Nucleus accumbens (tissue), 56 donors: Measurements from ENCODE around the gene RAD23A.
"Not testable (repeated sequence)": the region's sequence is repeated elsewhere in the genome, so short reads cannot be mapped to it uniquely, and the experiment has no call there.

ENCODE experiments used
- DNase-seq, 56 donors: peaks; one replicate each; lab custom pipeline; 2025; lab: John Stamatoyannopoulos, UW

RAD23A gene

DNA sequence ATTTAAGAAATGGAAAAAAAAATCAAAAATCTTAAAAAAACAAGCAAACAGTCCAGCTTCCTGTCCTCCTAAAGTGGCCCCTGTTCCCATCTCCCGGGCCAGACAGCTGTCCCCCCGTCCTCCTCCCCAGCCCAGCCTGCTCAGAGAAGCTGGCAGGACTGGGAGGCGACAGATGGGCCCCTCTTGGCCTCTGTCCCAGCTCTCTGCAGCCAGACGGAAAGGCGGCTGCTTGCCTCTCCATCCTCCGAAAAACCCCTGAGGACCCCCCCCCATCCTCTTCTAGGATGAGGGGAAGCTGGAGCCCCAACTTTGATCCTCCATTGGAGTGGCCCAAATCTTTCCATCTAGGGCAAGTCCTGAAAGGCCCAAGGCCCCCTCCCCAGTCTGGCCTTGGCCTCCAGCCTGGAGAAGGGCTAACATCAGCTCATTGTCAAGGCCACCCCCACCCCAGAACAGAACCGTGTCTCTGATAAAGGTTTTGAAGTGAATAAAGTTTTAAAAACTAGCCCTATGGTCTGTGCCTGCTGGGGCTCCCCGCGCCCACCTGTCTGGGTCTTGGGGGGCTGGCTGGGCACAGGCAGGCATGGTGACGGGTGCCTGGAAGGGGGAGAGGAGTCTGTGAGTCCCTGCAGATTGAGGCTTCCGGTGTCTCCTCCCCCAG is 7.6 kb downstream of the RAD23A start:
- peak in 51 of 56 donors; percentile 2 to 75 (median 50) for DNase-seq

DNA sequence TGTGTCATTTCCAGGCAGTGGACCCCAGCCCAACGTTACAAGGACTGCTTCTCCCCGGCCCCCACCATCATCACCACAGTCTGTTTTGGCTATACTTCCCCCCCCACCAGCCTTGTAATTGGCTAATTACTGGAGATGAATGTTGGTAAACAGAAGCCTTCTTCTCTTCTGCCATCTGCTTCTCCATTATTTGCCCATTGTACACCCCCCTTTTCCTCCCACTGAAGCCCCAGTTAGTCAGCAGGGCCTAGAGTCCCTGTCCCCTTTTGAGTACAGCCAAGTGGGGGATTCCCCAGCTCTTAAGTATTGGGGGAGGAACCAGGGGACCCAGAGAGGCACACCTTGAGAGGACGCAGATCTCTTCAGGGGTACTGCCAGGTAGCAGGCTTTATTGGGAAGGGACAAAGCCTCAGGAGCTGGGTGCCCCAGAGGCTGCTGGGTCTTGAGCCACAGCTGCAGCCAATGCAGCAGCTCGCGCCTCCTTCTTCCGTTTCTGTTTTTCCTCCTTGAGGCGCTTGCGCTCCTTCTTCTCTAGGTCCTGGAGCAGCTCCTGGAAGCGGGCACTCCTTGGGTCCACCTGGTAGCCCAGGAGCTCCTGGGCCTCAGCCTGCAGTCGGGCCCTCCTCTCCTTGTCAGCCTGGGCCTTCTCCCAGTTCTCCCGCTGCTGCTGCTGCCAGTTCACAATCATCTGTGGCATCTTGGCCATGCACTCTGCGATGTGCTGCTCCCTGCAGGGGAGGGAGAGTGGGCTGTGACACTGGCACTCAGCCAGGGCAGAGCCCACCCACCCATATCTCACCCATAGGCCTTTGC is 8.3 kb downstream of the RAD23A start:
- no peak for DNase-seq

DNA sequence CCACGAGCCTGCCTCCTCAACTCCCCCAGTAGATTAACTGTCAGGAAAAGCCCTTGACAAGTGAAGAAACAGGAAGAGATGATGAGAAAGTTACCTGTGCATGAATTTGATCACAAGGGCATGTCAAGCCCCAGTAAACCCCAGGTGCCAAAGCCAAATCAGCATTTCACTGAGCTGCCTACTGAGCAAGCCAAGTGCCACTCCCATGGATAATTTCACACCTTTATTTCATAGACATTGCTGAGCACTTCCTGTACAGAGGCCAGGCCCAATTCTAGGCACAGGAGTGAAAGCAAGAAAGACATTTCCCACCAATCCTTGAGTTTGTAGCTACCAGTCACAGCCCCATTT is 8.9 kb downstream of the RAD23A start:
- no peak for DNase-seq

DNA sequence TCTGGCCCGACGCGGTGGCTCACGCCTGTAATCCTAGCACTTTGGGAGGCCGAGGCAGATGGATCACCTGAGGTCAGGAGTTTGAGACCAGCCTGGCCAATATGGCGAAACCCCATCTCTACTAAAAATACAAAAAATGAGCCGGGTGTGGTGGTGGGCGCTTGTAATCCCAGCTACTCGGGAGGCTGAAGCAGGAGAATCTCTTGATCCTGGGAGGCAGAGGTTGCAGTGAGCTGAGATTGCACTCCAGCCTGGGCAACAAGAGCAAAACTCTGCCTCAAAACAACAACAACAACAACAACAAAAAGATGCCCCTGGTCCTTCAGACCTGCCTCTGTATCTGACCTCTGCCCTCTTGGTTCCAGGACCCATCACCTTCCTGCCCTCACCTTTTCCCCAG is 9.9 kb downstream of the RAD23A start:
- DNase-seq, result not testable (repeated sequence)

- no peak for DNase-seq
Measured at GRCh38 chr19:12955996-12956395, 10.3 kb downstream of the RAD23A start.

DNA sequence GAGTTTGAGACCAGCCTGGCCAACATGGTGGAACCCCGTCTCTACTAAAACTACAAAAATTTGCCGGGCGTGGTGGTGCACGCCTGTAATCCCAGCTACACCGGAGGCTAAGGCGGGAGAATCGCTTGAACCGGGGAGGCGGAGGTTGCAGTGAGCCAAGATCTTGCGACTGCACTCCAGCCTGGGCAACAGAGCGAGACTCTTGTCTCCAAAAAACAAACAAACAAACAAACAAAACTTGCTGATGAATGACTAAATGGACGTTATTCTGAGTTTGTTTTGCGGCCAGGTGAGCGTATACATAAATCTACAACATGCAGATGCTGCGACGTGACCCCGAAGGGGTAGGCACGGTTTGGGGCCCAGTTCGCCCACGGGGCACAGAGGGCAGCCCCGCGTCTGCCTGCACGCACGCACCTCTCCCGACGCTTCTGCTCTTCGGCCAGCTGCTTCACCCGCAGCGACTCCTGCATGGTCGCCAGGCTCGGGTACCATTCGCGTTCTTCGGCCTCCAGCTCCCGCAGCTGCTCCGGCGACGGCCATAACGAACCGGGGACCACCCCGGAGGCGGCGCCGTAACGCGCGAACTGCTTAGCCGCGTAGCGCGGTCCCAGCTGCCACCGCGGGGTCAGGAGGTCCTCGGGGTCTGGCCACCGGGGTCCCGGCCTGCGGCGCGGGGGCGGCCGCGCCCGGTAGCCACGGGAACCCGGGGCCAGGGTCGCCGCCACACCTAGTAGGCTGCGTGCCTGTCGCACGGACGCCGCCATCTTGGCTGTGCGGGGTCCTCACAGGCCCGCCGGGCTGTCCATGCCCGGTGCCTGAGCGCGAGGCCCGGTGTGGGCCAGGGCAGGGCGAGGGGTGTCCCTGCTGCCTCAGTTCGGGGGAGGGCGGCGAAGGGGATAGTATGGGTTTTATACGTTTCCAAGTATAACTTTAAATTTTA is 11.1 kb downstream of the RAD23A start, which contains the start of gene GADD45GIP1:
GADD45GIP1 (minus strand) TSS at position 778 of the 943 bp plus-strand sequence; CDS start at position 767, 11 bp downstream.
- peak in 50 of 56 donors; percentile 7 to 78 (median 47) for DNase-seq

GRCh38 chr19:12957389-12957952 is 11.8 kb downstream of the RAD23A start:
- not testable (repeated sequence) for DNase-seq

DNA sequence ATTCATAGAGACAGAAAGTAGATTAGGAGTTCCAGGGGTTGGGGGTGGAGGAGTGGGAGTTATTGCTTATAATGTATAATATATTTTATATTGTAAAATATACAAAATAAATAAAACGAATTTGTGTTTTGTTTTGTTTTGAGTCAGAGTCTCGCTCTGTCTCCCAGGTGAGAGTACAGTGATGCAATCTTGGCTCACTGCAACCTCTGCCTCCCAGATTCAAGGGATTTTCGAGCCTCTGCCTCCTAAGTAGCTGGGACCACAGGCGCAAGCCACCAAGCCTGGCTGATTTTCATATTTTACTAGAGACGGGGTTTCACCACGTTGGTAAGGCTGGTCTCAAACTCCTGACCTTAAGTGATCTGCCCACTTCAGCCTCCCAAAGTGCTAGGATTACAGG is 13.8 kb downstream of the RAD23A start:
- no peak for DNase-seq

DNA sequence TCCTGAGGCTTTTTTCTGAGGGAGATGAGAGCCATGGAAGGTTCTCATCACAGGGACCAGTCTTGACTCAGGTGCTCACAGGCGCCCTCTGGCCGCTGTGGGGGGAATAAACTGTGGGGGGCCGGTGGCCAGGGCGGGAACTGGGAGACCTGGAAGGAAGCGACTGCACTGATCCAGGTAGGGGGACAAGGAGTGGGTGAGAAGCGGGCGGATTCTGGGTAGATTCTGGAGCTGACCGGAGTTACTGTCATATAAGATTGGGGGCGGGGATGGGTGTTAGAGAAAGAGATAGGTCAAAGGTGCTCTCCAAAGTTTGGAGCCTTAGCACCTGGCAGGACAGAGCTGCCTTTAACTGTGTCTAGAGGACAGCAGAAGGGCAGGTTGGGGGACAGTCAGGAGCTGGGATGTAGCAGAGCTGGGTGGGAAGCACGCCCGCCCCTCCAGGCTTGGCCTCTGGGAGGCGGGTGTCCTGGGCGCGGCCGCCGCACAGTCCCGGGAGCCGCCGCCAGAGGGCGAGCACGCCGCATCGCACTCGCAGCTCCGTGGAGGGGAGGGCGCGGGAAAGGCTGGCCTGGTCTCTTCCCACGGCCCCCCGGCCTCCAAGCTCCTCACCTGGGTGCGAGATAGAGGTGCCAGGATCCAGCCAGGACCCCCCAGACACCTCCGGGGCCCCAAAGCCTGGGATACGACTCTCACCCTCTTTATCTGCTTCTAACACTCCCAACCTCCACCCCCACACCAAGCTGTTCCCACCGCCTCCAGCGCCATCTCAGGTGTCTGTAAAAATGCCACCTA is 19.6 kb downstream of the RAD23A start:
- peak in 51 of 56 donors; percentile 29 to 85 (median 63) for DNase-seq

DNA sequence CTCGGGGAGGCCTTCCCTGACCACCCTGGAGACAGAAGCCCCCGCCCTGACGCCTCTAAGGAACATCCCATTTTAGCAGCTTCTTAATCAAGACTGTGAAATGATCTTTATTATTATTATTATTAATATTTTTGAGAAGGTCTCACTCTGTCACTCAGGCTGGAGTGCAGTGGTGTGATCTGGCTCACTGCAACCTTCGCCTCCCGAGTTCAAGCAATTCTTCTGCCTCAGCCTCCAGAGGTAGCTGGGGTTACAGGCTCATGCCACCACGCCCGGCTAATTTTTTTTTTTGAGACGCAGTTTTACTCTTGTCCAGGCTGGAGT is 20.1 kb downstream of the RAD23A start:
- DNase-seq, result no peak

- no peak for DNase-seq
Measured at GRCh38 chr19:12967907-12968306, 22.2 kb downstream of the RAD23A start.

DNA sequence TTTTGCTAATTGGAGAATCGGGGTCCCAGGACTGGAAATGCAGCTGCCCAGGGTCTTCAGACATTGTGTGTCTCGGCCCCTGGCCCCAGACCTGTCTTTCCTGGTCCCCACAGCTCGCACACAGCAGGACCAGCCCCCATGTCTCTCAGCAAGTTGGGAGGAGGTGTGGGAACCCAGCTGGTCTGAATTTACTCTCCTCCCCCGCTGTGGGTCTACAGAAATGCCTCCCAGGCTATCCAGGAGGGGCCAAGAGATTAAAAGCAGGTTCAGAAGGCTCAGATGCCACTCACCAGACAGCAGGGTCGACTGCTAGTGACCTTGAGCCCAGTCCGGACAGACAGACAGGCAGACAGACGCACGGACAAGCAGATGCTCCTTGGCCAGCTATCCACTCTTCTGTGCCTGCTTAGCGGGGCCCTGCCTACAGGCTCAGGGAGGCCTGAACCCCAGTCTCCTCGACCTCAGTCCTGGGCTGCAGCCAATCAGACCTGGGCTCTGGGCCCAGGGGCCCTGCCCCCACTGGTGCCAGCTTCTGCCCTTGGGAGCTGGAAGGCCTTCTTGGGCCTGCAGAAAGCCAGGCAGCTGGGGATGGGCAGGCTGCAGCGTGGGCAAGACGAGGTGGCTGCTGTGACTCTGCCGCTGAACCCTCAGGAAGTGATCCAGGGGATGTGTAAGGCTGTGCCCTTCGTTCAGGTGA is 23.8 kb downstream of the RAD23A start, which contains the start of gene DAND5:
DAND5 (plus strand) TSS at position 285 of the 697 bp plus-strand sequence; CDS start at position 370, 85 bp downstream.
- DNase-seq, result peak in 42 of 56 donors; percentile 7 to 78 (median 38)

DNA sequence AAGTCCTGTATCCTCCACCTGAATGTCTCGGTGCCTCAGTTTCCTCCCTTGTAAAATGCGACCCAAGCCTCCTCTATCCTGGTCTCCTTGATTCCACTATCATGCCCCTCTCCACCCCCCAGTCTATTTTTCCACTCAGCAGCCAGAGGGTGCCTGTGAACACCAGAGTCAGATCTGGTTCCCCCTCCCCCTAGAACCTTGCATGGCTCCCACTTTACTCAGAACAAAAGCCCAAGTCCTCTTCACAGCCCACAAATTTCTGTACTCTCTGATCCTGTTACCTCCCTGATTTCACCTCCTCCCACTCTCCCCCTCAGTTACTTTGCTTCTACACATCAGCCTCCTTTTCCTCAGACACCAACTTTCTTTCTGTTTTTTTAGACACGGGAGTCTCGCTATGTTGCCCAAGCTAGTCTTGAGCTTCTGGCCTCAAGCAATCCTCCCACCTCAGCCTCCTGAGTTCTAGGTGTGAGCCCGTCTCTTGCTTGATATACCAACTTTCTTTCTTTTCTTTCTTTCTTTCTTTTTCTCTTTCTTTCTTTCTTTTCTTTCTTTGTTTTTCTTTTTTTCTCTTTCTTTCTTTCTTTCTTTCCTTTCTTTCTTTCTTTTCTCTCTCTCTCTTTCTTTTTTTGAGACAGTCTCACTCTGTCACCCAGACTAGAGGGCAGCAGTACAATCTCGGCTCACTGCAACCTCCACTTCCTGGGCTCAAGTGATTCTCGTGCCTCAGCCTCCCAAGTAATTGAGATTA is 24.6 kb downstream of the RAD23A start:
- no peak for DNase-seq

DNA sequence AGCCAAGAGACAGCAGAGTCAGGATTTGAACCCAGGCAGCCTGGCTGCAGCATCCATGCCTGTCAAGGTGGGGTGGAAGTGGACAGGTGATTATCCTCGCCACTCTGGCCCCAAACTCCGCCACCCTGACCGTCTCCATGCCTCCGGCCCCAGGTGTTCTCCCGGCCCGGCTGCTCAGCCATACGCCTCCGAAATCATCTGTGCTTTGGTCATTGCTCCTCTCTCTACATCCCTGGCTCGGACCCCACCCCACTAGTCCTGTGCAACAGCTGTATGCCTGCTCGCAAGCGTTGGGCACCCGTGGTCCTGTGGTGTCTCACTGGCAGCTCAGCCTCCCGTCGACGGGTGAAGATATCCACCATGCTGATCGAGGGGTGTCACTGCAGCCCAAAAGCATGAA is 27.6 kb downstream of the RAD23A start:
- no peak for DNase-seq

DNA sequence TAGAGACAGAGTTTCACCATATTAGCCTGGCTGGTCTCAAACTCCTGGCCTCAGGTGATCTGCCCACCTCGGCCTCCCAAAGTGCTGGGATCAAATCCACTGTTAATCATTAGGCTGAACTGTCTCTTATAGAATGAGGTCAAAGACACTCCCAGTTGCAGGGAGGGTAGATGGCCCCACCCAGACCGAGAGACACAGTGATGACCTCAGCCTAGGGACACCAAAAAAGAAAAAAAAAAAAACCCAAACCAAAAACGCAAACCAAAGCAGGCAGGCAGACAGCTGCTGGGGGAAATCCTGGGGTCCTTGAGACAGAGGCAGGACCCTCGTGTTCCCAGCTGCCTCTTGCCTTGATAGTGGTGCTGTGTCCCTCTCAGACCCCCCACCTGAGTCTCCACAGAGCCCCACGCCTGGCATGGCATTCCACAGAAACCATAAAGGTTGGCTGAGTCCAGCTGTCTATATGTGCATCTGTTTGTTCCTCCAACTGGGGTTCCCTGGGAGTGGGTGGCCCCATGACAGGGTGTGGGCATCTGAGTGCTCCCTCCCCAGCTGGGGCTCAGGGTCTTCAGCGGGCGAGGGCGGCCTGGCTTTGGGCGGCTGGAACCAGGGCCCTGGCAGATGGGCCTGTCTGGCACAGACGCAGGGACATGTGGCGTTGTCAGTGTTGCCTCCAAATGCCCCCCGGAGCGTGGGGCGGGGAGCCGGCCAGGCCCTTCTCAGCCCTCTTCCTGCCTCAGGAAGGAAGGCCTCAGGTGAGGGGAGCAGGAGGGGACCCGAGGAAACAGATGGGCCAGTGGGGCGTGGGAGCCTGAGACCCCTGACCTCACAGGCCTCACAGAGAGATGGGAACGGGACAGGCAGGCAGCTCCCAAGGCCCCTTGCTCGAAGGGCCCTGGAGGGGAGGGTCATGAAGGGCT is 28.9 kb downstream of the RAD23A start:
- no peak for DNase-seq

GRCh38 chr19:12975221-12975741 is 29.6 kb downstream of the RAD23A start:
- no peak for DNase-seq

GRCh38 chr19:12976109-12976508 is 30.4 kb downstream of the RAD23A start:
- not testable (repeated sequence) for DNase-seq
